Adrenal gland (tissue), 12 donors: ENCODE results near the gene BCL6B. TPM values are rescaled to one million over a fixed set of nuclear protein-coding genes. Genes with fewer than 3 reads are reported as not detected.

Experiments
- DNase-seq, 7 donors: peaks; one replicate each; pipeline ENCODE4 v3.0.0-alpha.2; 2019 to 2020
- H3K27ac ChIP-seq, 5 donors: fragments of 200-600 bp; sonication (generic) in 4 of 5; 1 replicate in 3 of 5; 2 replicates in 2 of 5; pipeline versions ENCODE4 v1.5.1 to v1.8.0; 2016 to 2020; ENCODE audit warnings: mild to moderate bottlenecking in 1 of 5
- H3K27me3 ChIP-seq: fragments of 200-600 bp; 2 replicates; pipeline ENCODE4 v1.8.0; 2021
- H3K36me3 ChIP-seq, 2 donors: fragments of 200-600 bp; replicated peaks in 1 of 2; 1 replicate in 1 of 2; 2 replicates in 1 of 2; pipeline versions ENCODE4 v1.5.1 to v1.8.0; 2018 to 2022
- H3K4me1 ChIP-seq, 2 donors: fragments of 200-600 bp; replicated peaks in 1 of 2; 1 replicate in 1 of 2; 2 replicates in 1 of 2; pipeline versions ENCODE4 v1.5.1 to v1.8.0; 2018 to 2021
- H3K4me3 ChIP-seq, 4 donors: fragments of 200-600 bp; sonication (generic) in 3 of 4; one replicate each; pipeline ENCODE4 v1.5.1; 2016 to 2018
- H3K9me3 ChIP-seq, 3 donors: fragments of 200-600 bp; sonication (generic) in 1 of 3; replicated peaks in 1 of 3; 1 replicate in 2 of 3; 2 replicates in 1 of 3; pipeline versions ENCODE4 v1.5.1 to v1.8.0; 2016 to 2021
- CTCF ChIP-seq, 6 experiments: fragments of 450-650 bp in 4 of 6; fragments of 200-600 bp in 2 of 6; sonication (generic) in 1 of 6; IDR thresholded peaks; 1 replicate in 5 of 6; 2 replicates in 1 of 6; pipeline versions ENCODE4 v1.5.1 to v1.8.0; 2016 to 2021; ENCODE audit warnings: antibody characterized with exemption in 6 of 6, mild to moderate bottlenecking in 2 of 6, moderate library complexity in 1 of 6
- POLR2A ChIP-seq, 2 donors: fragments of 450-650 bp; IDR thresholded peaks; one replicate each; pipeline ENCODE4 v1.6.1; 2017; ENCODE audit warnings: antibody characterized with exemption in 2 of 2, mild to moderate bottlenecking in 2 of 2, moderate library complexity in 1 of 2
- WGBS, 4 donors: extraction: QIAGEN DNeasy Blood & Tissue Kit in 2 of 4; methylation state at CpG; one replicate each; pipeline versions ENCODE4 v1.1.5 to v1.1.7; 2013 to 2017; 5-methylcytosine and 5-hydroxymethylcytosine counted together
- intact Hi-C, 2 donors: fragments of 100-400 bp; cut with DNase I; formaldehyde crosslinking; loops; one replicate each; pipeline versions ENCODE4 v1.14.1 to v1.15.0; 2022 to 2023
- polyA plus RNA-seq, 3 donors: library from polyadenylated mRNA; stranded (reverse); fragments of 200-250 nt in 2 of 3; fragments of 350-450 nt in 1 of 3; fragmentation: Illumina TruSeq in 1 of 3; extraction: RNeasy Lipid Tissue Mini Kit (QIAGEN cat#74804) in 1 of 3; gene quantifications; one replicate each; pipeline ENCODE4 v1.2.3, GENCODE V29; 2013 to 2014
- total RNA-seq, 9 donors: library from RNA; depleted of rRNA in 4 of 9; stranded (reverse); fragments of >200 nt in 4 of 9; fragments of 120-200 nt in 1 of 9; fragmentation: NEBNext Ultra II Directional in 1 of 9; extraction: Animal tissue kit (Norgen Biotek cat#: 25700) in 1 of 9; gene quantifications; one replicate each; pipeline versions ENCODE4 v1.1.0 to v1.2.4, GENCODE V29; 2013 to 2023
- donor health status: healthy with polysubstance abuse.
- donor health status: Bipolar disorder and iron deficiency.
- donor health status: DM: yes; HTN: yes; CAD: no.
- donor health status: DM: no; HTN: no; CAD: no.
- donor health status: DM: no; HTN: no; CAD: no.
- donor health status: DM: yes; HTN: yes; CAD: no.

Gene BCL6B
- total and polyA plus RNA-seq, 12 donors, result 2.9 to 17.0 (median 8.8) TPM

GRCh38 chr17:7060165-7060891 is 37.5 kb downstream of the BCL6B start:
- intact Hi-C loops, result no loop called here
- Histone ChIP-seq H3K36me3 (no peaks in the 10 kb centered on the region), H3K27me3 (no peaks in the 10 kb centered on the region), H3K4me1 (no peaks in the 10 kb centered on the region), H3K9me3 (no peaks in the 10 kb centered on the region), H3K27ac (peak overlapping the region in 1 of 5 donors; percentile 51), H3K4me3 (no peak overlapping the region)
- TF ChIP-seq CTCF (IDR thresholded peaks at IDR 0.05) (no peak), POLR2A (IDR thresholded peaks at IDR 0.05) (no peak)
- WGBS, 4 donors, result 22 to 29% (median 25%) methylated on average over 6 of the region's 6 CpGs
- DNase-seq, result peak in 2 of 7 donors; percentile 35 to 49

- TF ChIP-seq POLR2A (IDR thresholded peaks at IDR 0.05) (no peak), CTCF (IDR thresholded peaks at IDR 0.05) (no peak)
- H3K9me3 ChIP-seq, result peaks cover 0 to 4% (median 0%) of the 10 kb centered on the region in 3 donors
- WGBS, 4 donors, result 57 to 72% (median 63%) methylated on average over 6 of the region's 6 CpGs
- no peaks in the 10 kb centered on the region for H3K4me1 ChIP-seq
- no peak overlapping the region for H3K4me3 ChIP-seq
- no peak overlapping the region for H3K27ac ChIP-seq
- intact Hi-C loops, result no loop called here
- no peaks in the 10 kb centered on the region for H3K36me3 ChIP-seq
- H3K27me3 ChIP-seq, result no peaks in the 10 kb centered on the region
- no peak for DNase-seq
Measured at GRCh38 chr17:7063518-7064094, 40.8 kb downstream of the BCL6B start.

GRCh38 chr17:7064261-7064660 is 41.4 kb downstream of the BCL6B start:
- no peak for DNase-seq
- Histone ChIP-seq H3K27ac (no peak overlapping the region), H3K27me3 (no peaks in the 10 kb centered on the region), H3K36me3 (no peaks in the 10 kb centered on the region), H3K4me1 (no peaks in the 10 kb centered on the region), H3K9me3 (peaks cover 0 to 4% (median 0%) of the 10 kb centered on the region in 3 donors), H3K4me3 (no peak overlapping the region)
- intact Hi-C loops, result no loop called here
- WGBS, 4 donors, result 66 to 74% (median 70%) methylated on average over 3 to 4 of the region's 4 CpGs
- no peak for TF ChIP-seq CTCF (IDR thresholded peaks at IDR 0.05)
- no peak for TF ChIP-seq POLR2A (IDR thresholded peaks at IDR 0.05)

- TF ChIP-seq CTCF (IDR thresholded peaks at IDR 0.05) (no peak), POLR2A (IDR thresholded peaks at IDR 0.05) (no peak)
- intact Hi-C loops, result no loop called here
- Histone ChIP-seq H3K36me3 (no peaks in the 10 kb centered on the region), H3K4me1 (no peaks in the 10 kb centered on the region), H3K27ac (no peak overlapping the region), H3K4me3 (no peak overlapping the region), H3K9me3 (peaks cover 0 to 4% (median 0%) of the 10 kb centered on the region in 3 donors), H3K27me3 (no peaks in the 10 kb centered on the region)
- 53 to 89% (median 69%) methylated on average over 1 of the region's 1 CpG for WGBS, 4 donors
- no peak for DNase-seq
Measured at GRCh38 chr17:7067198-7067597, 44.3 kb downstream of the BCL6B start.
